Fibroblast of lung (primary cell): ENCODE measurements around the gene DNMBP.

ENCODE experiments used
- CTCF ChIP-seq, 2 donors: IDR thresholded peaks in 1 of 2; conservative IDR thresholded peaks in 1 of 2; 1 replicate in 1 of 2; 2 replicates in 1 of 2; pipeline ENCODE4 v1.5.1; 2011 to 2012; ENCODE audit warnings: low read length in 2 of 2, control low read depth in 1 of 2, inconsistent platforms in 1 of 2, low read depth in 1 of 2, mild to moderate bottlenecking in 1 of 2
- EZH2 ChIP-seq: IDR thresholded peaks from 2 replicates; pipeline ENCODE4 v1.5.1; 2012; ENCODE audit warnings: low read length, control low read depth, mild to moderate bottlenecking; ENCODE audit errors: missing control alignments

GRCh38 chr10:99981581-99982199 is 28.1 kb downstream of the DNMBP start:
- TF ChIP-seq CTCF (conservative IDR thresholded peaks at IDR 0.05 in 1 of 2, IDR thresholded peaks at IDR 0.05 in 1 of 2; ENCODE audit: low read depth in 1 of 2, low read length in 2 of 2) (no peak), EZH2 (no peak)
